ENCODE data around the gene IRS1.

DNA sequence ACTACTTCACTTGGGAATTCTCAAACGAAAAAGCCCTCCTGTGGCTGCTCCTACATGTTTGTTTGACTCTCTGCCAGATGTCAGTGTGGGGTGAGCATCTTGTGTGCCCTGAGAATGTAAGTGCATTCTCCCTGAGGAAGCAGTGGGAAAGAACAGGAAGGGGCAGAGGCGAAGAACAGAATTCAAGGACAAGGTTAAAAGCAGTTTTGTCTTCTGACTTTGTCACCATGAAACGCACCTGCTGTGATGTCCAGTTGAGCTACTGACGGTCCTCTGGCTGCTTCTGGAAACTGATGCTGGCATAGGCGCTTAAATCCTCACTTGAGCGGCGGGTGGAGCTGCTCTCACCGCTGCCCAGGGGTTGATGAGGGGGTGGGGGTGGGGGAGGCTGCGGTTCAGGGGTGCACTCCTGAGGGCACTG is 4.9 kb downstream of the IRS1 start:
- TF ChIP-seq CTCF (IDR thresholded peaks at IDR 0.05; ENCODE audit: poor library complexity) (no peak), EZH2 (IDR thresholded peaks at IDR 0.05; ENCODE audit: borderline replicate concordance) (no peak), EZH2phosphoT487 (IDR thresholded peaks at IDR 0.05; ENCODE audit: low read depth, severe bottlenecking, unreplicated experiment) (no peak)

All from hepatocyte (in vitro differentiated cells).